Pancreas (tissue), 10 donors: ENCODE measurements around the gene PPIE. TPM values are rescaled to one million over a fixed set of nuclear protein-coding genes. Genes with fewer than 3 reads are reported as not detected.

Experiments used
- ATAC-seq, 4 donors: fragments of 200-7000 bp; cut with Tn5 transposase; one replicate each; pipeline versions ENCODE4 v1.8.0 to v1.9.1; 2020; ENCODE audit warnings: mild to moderate bottlenecking in 4 of 4, moderate library complexity in 4 of 4
- DNase-seq, 6 donors: peaks; one replicate each; pipeline ENCODE4 v3.0.0-alpha.2; 2020
- FAIRE-seq: peaks from 2 replicates; lab custom pipeline; 2012; peaks lifted over from hg19 to GRCh38; lab: Jason Lieb, UNC
- H3K27ac ChIP-seq, 4 donors: fragments of 200-600 bp; sonication (generic); 1 replicate in 3 of 4; 2 replicates in 1 of 4; pipeline versions ENCODE4 v1.5.0 to v1.8.0; 2020
- H3K27me3 ChIP-seq, 4 donors: fragments of 200-600 bp; one replicate each; pipeline ENCODE4 v1.8.0; 2021
- H3K36me3 ChIP-seq, 3 donors: fragments of 200-600 bp; sonication (generic) in 1 of 3; one replicate each; pipeline versions ENCODE4 v1.5.0 to v1.8.0; 2020 to 2021
- H3K4me1 ChIP-seq, 3 donors: fragments of 200-600 bp; one replicate each; pipeline ENCODE4 v1.8.0; 2021
- H3K4me3 ChIP-seq, 4 donors: fragments of 200-600 bp; sonication (generic) in 2 of 4; one replicate each; pipeline versions ENCODE4 v1.5.0 to v1.8.0; 2020 to 2021
- H3K9me3 ChIP-seq, 4 donors: fragments of 200-600 bp; one replicate each; pipeline ENCODE4 v1.8.0; 2021
- WGBS, 2 donors: extraction: QIAGEN DNeasy Blood & Tissue Kit; methylation state at CpG; one replicate each; pipeline ENCODE4 v1.1.7; 2013; 5-methylcytosine and 5-hydroxymethylcytosine counted together
- intact Hi-C, 3 donors: fragments of 100-400 bp; cut with DNase I; formaldehyde crosslinking; loops; one replicate each; pipeline versions ENCODE4 v1.11.1 to v1.14.2; 2022
- polyA plus RNA-seq, 2 donors: library from polyadenylated mRNA; stranded (reverse); fragments of 200-250 nt; gene quantifications; one replicate each; pipeline ENCODE4 v1.2.3, GENCODE V29; 2013
- total RNA-seq, 6 donors: library from RNA; stranded (reverse); fragmentation: NEBNext Ultra II Directional in 4 of 6; extraction: Animal tissue kit (Norgen Biotek cat#: 25700) in 4 of 6; gene quantifications; one replicate each; pipeline versions ENCODE4 v1.2.1 to v1.2.4, GENCODE V29; 2021 to 2023
- TF ChIP-seq, protein P1 (sequence below), 4 donors: fragments of 200-600 bp; sonication (generic) in 3 of 4; IDR thresholded peaks; one replicate each; pipeline versions ENCODE4 v1.5.0 to v1.8.0; 2021; ENCODE audit warnings: antibody characterized with exemption in 4 of 4
- donor health status: healthy with polysubstance abuse.
- donor health status: DM: no; HTN: no; CAD: no; lungs with moderate emphysema.
- donor health status: DM: no; HTN: no; CAD: no.
- donor health status: control.
- donor health status: control.
- donor health status: Bipolar disorder and iron deficiency.
- donor health status: DM: yes; HTN: yes; CAD: no.
- donor health status: DM: no; HTN: no; CAD: no.
- donor health status: DM: no; HTN: no; CAD: no.
- donor health status: DM: yes; HTN: yes; CAD: no.

PPIE gene
- total and polyA plus RNA-seq, 8 donors, result 18.1 to 42.5 (median 27.1) TPM

DNA sequence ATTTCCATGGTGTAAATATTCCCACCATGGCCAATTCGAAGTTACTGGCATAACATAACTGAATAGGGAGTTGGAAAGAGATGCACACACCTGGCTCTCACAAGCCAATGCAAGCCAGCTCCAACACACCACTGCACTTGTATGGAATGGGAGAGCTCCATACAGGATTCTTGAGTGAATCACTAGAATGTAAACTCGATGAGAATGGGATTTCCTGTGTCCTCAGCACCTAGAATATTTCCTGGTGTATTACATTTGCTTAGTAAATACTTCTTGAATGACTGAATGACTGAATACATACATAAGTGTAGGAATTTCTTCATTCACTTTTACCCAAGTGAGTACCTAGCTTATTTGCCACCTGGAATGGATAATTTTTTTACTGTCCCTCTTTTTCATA is 16.2 kb upstream of the PPIE start:
- 22 to 26% methylated on average over 2 of the region's 2 CpGs for whole genome bisulfite sequencing, 2 donors
- TF ChIP-seq, protein P1, sequence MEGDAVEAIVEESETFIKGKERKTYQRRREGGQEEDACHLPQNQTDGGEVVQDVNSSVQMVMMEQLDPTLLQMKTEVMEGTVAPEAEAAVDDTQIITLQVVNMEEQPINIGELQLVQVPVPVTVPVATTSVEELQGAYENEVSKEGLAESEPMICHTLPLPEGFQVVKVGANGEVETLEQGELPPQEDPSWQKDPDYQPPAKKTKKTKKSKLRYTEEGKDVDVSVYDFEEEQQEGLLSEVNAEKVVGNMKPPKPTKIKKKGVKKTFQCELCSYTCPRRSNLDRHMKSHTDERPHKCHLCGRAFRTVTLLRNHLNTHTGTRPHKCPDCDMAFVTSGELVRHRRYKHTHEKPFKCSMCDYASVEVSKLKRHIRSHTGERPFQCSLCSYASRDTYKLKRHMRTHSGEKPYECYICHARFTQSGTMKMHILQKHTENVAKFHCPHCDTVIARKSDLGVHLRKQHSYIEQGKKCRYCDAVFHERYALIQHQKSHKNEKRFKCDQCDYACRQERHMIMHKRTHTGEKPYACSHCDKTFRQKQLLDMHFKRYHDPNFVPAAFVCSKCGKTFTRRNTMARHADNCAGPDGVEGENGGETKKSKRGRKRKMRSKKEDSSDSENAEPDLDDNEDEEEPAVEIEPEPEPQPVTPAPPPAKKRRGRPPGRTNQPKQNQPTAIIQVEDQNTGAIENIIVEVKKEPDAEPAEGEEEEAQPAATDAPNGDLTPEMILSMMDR (IDR thresholded peaks at IDR 0.05), result no peak

DNA sequence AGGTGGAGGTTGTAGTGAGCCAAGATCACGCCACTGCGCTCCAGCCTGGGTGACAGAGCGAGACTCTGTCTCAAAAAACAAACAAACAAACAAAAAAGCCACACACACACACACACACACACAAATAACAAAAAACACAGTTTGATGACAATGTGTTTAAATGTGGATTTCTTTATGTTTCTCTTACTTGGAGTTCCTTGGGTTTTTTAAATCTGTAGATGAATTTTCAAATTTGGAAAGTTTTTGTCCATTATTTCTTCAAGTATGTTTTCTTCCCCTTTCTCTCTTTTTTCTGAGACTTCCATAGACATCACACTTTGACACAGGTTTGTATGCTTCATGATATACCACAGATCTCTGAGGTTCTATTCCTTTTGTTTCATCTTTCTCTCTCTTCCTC is 12.1 kb upstream of the PPIE start:
- Histone ChIP-seq H3K4me3 (no peak overlapping the region), H3K27me3 (no peaks in the 10 kb centered on the region), H3K36me3 (no peaks in the 10 kb centered on the region), H3K27ac (no peak overlapping the region), H3K4me1 (no peaks in the 10 kb centered on the region), H3K9me3 (no peaks in the 10 kb centered on the region)
- ATAC-seq (no peak), DNase-seq (no peak), FAIRE-seq (no peak)
- TF ChIP-seq, protein P1 (IDR thresholded peaks at IDR 0.05), result no peak
- intact Hi-C loops, result no loop called here
- WGBS, 2 donors, result 86 to 89% methylated on average over 3 of the region's 3 CpGs

More for the DNA sequence above, 16.2 kb upstream of the PPIE start:
- DNase-seq, result no peak
- H3K27me3 ChIP-seq, result no peaks in the 10 kb centered on the region
- ATAC-seq, result no peak
- H3K27ac ChIP-seq, result no peak overlapping the region
- H3K4me3 ChIP-seq, result no peak overlapping the region
- intact Hi-C loops, result loop anchor here in 1 of 3 donors (5.0 kb wide), 1 partner anchor 115 kb away; no protein-coding TSS in a partner anchor
- FAIRE-seq, result no peak
- H3K4me1 ChIP-seq, result peaks cover 0 to 4% (median 0%) of the 10 kb centered on the region in 3 donors
- H3K36me3 ChIP-seq, result no peaks in the 10 kb centered on the region
- H3K9me3 ChIP-seq, result no peaks in the 10 kb centered on the region

DNA sequence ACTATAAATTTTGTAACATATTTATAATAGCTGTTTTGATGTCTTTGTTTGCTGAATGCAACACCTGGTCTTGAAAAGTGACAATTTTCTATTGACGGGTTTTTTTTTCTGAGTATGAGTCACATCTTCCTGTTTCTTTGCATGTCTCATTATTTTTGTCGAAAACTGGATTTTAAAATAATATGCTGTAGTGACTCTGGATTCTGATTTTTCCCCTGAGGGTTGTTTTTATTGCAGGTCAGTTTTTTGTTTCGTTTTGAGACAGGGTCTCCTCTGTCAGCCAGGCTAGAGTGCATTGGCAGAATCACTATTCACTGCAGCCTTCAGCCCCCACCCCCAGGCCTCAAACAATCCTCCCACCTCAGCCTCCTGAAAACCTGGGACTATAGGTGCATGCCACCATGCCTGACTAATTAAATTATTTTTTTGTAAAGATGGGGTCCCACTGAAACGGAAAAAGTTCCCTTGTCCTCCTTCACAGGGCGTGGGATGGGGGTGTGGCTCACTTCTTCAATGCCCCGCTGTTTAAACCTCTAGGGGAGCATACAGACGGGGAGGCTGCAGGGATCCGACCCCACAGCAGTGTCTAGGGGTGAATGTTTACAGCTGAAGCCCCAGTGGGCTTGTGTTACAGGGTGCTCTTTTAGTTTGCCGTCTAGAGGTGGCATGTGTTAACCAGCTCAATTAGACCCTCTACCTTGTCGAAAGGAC is 11.3 kb upstream of the PPIE start:
- no peak for ATAC-seq
- FAIRE-seq, result no peak
- H3K36me3 ChIP-seq, result no peaks in the 10 kb centered on the region
- H3K9me3 ChIP-seq, result no peaks in the 10 kb centered on the region
- H3K4me1 ChIP-seq, result peaks cover 0 to 3% (median 2%) of the 10 kb centered on the region in 3 donors
- 65 to 66% methylated on average over 10 of the region's 10 CpGs for WGBS, 2 donors
- TF ChIP-seq, protein P1 (IDR thresholded peaks at IDR 0.05), result no peak
- no peak for DNase-seq
- no peak overlapping the region for H3K27ac ChIP-seq
- intact Hi-C loops, result no loop called here
- no peaks in the 10 kb centered on the region for H3K27me3 ChIP-seq
- no peak overlapping the region for H3K4me3 ChIP-seq

DNA sequence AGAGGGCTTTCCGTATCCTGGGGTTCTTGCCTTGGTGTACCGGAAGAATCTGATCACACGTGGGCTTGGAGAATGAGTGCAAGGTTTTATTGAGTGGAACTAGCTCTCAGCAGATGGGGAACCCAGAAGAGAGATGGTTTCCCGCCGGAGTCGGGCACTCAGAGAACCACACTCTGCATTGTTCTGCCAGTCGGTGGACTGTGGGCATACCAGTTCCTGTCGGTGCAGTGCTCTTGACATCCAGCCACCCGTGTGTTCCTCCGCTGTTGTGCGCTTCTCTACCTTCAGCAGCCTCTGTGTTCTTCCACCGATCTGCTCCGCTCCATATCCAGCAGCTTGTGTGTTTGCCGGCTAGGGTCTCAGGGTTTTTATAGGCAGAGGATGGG is 10.8 kb upstream of the PPIE start:
- Histone ChIP-seq H3K9me3 (no peaks in the 10 kb centered on the region), H3K36me3 (no peaks in the 10 kb centered on the region), H3K27ac (no peak overlapping the region), H3K4me3 (no peak overlapping the region), H3K27me3 (no peaks in the 10 kb centered on the region), H3K4me1 (peaks cover 0 to 7% (median 6%) of the 10 kb centered on the region in 3 donors)
- FAIRE-seq (no peak), DNase-seq (no peak), ATAC-seq (no peak)
- intact Hi-C loops, result no loop called here
- TF ChIP-seq, protein P1 (IDR thresholded peaks at IDR 0.05), result no peak
- 74 to 80% methylated on average over 14 of the region's 14 CpGs for WGBS, 2 donors

DNA sequence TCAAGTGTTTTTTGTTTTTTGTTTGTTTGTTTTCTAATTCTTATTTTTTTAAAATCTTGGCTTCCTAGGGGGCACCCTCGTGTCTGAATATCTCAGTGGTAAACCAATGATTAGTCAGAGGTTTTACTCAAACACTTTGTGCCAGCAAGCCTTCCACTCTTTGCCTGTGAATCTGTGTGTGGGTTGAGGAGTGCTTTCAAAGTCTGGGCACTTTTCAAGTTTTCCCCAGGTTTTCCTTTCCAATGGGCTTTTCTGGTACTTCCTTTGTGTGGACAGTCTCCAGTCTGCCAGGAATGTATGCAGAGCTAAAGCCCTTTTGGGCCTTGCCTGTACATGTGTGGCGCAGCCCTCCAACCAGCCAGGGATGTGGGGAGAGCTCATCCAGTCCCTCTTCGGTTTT is 9.7 kb upstream of the PPIE start:
- no peak overlapping the region for H3K27ac ChIP-seq
- no peak overlapping the region for H3K4me3 ChIP-seq
- ATAC-seq (no peak), DNase-seq (no peak), FAIRE-seq (no peak)
- TF ChIP-seq, protein P1 (IDR thresholded peaks at IDR 0.05), result no peak
- 60 to 74% methylated on average over 3 of the region's 3 CpGs for WGBS, 2 donors
- intact Hi-C loops, result no loop called here
- no peaks in the 10 kb centered on the region for H3K36me3 ChIP-seq
- no peaks in the 10 kb centered on the region for H3K27me3 ChIP-seq
- H3K4me1 ChIP-seq, result peaks cover 6 to 12% (median 10%) of the 10 kb centered on the region in 3 donors
- H3K9me3 ChIP-seq, result no peaks in the 10 kb centered on the region
